HCT116 (cell line): ENCODE data around the gene DLX4. TPM values are rescaled to one million over a fixed set of nuclear protein-coding genes. Genes with fewer than 3 reads are reported as not detected.

Experiments
- ATAC-seq: fragments of 200-7000 bp; cut with Tn5 transposase; 2 replicates; pipeline ENCODE4 v1.9.1; 2020; ENCODE audit warnings: mild to moderate bottlenecking, moderate library complexity
- BruUV-seq: library from RNA; stranded (reverse); fragments of 400-500 nt; replicated peaks from 2 replicates; lab custom pipeline; 2021; lab: Mats Ljungman, UMichigan
- CTCF ChIA-PET: fragments of 300-600 bp; sonication (Branson Sonifier 250); formaldehyde crosslinking; loops from one replicate; lab custom pipeline; 2021; ENCODE audit warnings: antibody characterized with exemption; lab: Charles Lee
- POLR2A ChIA-PET: fragments of 300-600, 350-600 bp; sonication (Branson Sonifier 250); formaldehyde crosslinking; loops from one replicate; lab custom pipeline; 2021; ENCODE audit warnings: antibody characterized with exemption; lab: Charles Lee
- RAD21 ChIA-PET, 2 experiments: fragments of 300-600 bp; sonication (Branson Sonifier 250); formaldehyde crosslinking; loops; one replicate each; lab custom pipeline; 2023; ENCODE audit warnings: low total read pairs in 2 of 2; ENCODE audit not compliant: uncharacterized antibody in 2 of 2, unreplicated experiment in 2 of 2, low non-redundant PET in 1 of 2; lab: Charles Lee
- DNase-seq: peaks from one replicate; pipeline ENCODE4 v3.0.0-alpha.2; 2010; ENCODE audit warnings: low read depth, low spot score
- H2AFZ ChIP-seq: fragments of 200-600 bp; shearing (Covaris generic), sonication (generic); 2 replicates; pipeline ENCODE4 v1.6.1; 2017; ENCODE audit warnings: low read depth, mixed run types, mixed read lengths, antibody characterized with exemption, low read length; ENCODE audit not compliant: poor library complexity, severe bottlenecking
- H3K27ac ChIP-seq: 2 replicates; pipeline ENCODE4 v1.5.1; 2012; ENCODE audit warnings: low read depth, low read length
- H3K27me3 ChIP-seq: fragments of 200-600 bp; sonication (generic); 2 replicates; pipeline ENCODE4 v1.6.1; 2016; ENCODE audit warnings: mixed run types, low read length, mixed read lengths; ENCODE audit not compliant: insufficient read depth
- H3K36me3 ChIP-seq, 2 experiments: fragments of 200-500 bp in 1 of 2; fragments of 200-600 bp in 1 of 2; sonication (Bioruptor generic) in 1 of 2; sonication (generic) in 1 of 2; 2 replicates each; pipeline versions ENCODE4 v1.5.1 to v1.6.1; 2014 to 2016; ENCODE audit warnings: low read length in 2 of 2, inconsistent platforms in 1 of 2, mixed read lengths in 1 of 2, mixed run types in 1 of 2; ENCODE audit not compliant: insufficient read depth in 2 of 2, control insufficient read depth in 1 of 2
- H3K4me1 ChIP-seq, 2 experiments: fragments of 200-600 bp in 1 of 2; sonication (generic) in 1 of 2; 2 replicates each; pipeline versions ENCODE4 v1.5.1 to v1.6.1; 2012 to 2017; ENCODE audit warnings: low read length in 2 of 2, inconsistent platforms in 1 of 2, mild to moderate bottlenecking in 1 of 2, mixed read lengths in 1 of 2, mixed run types in 1 of 2, moderate library complexity in 1 of 2; ENCODE audit not compliant: insufficient read depth in 2 of 2, control insufficient read depth in 1 of 2
- H3K4me2 ChIP-seq: fragments of 200-600 bp; sonication (generic); 2 replicates; pipeline ENCODE4 v1.6.1; 2017; ENCODE audit warnings: mixed run types, low read length, mixed read lengths
- H3K4me3 ChIP-seq, 2 experiments: fragments of 200-600 bp in 1 of 2; sonication (generic) in 1 of 2; replicated peaks in 1 of 2; 2 replicates each; pipeline ENCODE4 v1.5.1; 2011 to 2016; ENCODE audit warnings: low read length in 2 of 2, control low read depth in 1 of 2, low read depth in 1 of 2, mild to moderate bottlenecking in 1 of 2, mixed read lengths in 1 of 2, mixed run types in 1 of 2
- H3K79me2 ChIP-seq: fragments of 200-600 bp; sonication (generic); 2 replicates; pipeline ENCODE4 v1.6.1; 2017; ENCODE audit warnings: mild to moderate bottlenecking, mixed run types, low read length, moderate library complexity, mixed read lengths; ENCODE audit not compliant: insufficient read depth
- H3K9ac ChIP-seq: fragments of 200-600 bp; sonication (generic); 2 replicates; pipeline ENCODE4 v1.6.1; 2016; ENCODE audit warnings: low read length, mixed read lengths
- H3K9me2 ChIP-seq: fragments of 200-600 bp; sonication (generic), shearing (Covaris generic); 2 replicates; pipeline ENCODE4 v1.6.1; 2017; ENCODE audit warnings: mixed run types, mild to moderate bottlenecking, moderate library complexity; ENCODE audit not compliant: insufficient read depth
- H3K9me3 ChIP-seq, 2 experiments: fragments of 200-500 bp in 1 of 2; fragments of 200-600 bp in 1 of 2; sonication (Bioruptor generic) in 1 of 2; sonication (generic) in 1 of 2; 2 replicates each; pipeline ENCODE4 v1.6.1; 2014 to 2017; ENCODE audit warnings: low read length in 2 of 2, mixed read lengths in 2 of 2, inconsistent platforms in 1 of 2, low read depth in 1 of 2, mild to moderate bottlenecking in 1 of 2, mixed run types in 1 of 2, moderate library complexity in 1 of 2; ENCODE audit not compliant: control insufficient read depth in 1 of 2, insufficient read depth in 1 of 2
- H4K20me1 ChIP-seq: fragments of 200-600 bp; sonication (generic), shearing (Covaris generic); 2 replicates; pipeline ENCODE4 v1.6.1; 2017; ENCODE audit warnings: mixed run types, mild to moderate bottlenecking, moderate library complexity; ENCODE audit not compliant: insufficient read depth
- EGR1 ChIP-seq: IDR thresholded peaks from 2 replicates; pipeline ENCODE4 v1.6.1; 2012; ENCODE audit warnings: low read depth
- ELF1 ChIP-seq: IDR thresholded peaks from 2 replicates; pipeline ENCODE4 v1.6.1; 2012; ENCODE audit warnings: low read depth, borderline replicate concordance
- EZH2phosphoT487 ChIP-seq: fragments of 200-600 bp; IDR thresholded peaks from 2 replicates; pipeline ENCODE4 v1.6.1; 2018; ENCODE audit warnings: antibody characterized with exemption, borderline replicate concordance
- FOSL1 ChIP-seq: IDR thresholded peaks from 2 replicates; pipeline ENCODE4 v1.6.1; 2012; ENCODE audit warnings: low read depth
- JUND ChIP-seq: IDR thresholded peaks from 2 replicates; pipeline ENCODE4 v1.6.1; 2012
- SIN3A ChIP-seq: IDR thresholded peaks from 2 replicates; pipeline ENCODE4 v1.6.1; 2012; ENCODE audit warnings: low read depth
- SP1 ChIP-seq: IDR thresholded peaks from 2 replicates; pipeline ENCODE4 v1.6.1; 2012; ENCODE audit warnings: low read depth
- YY1 ChIP-seq: IDR thresholded peaks from 2 replicates; pipeline ENCODE4 v1.6.1; 2011; ENCODE audit warnings: low read length, low read depth, moderate library complexity, mild to moderate bottlenecking; ENCODE audit not compliant: insufficient replicate concordance; ENCODE audit errors: extremely low read depth
- ZFX ChIP-seq: fragments of 450-650 bp; IDR thresholded peaks from 2 replicates; pipeline ENCODE4 v1.6.1; 2017
- intact Hi-C: fragments of 100-400 bp; cut with micrococcal nuclease; formaldehyde crosslinking; loops from 2 replicates; pipeline ENCODE4 v1.10.0; 2022
- total RNA-seq: library from RNA; stranded (reverse); gene quantifications from one replicate; pipeline ENCODE4 v1.2.1, GENCODE V29; 2021; ENCODE audit not compliant: unreplicated experiment
- TF ChIP-seq, protein P1 (sequence below): IDR thresholded peaks from 2 replicates; pipeline ENCODE4 v1.6.1; 2012; ENCODE audit warnings: low read depth
- TF ChIP-seq, protein P2 (sequence below), 3 experiments: fragments of 200-600 bp in 1 of 3; sonication (generic) in 1 of 3; IDR thresholded peaks in 2 of 3; conservative IDR thresholded peaks in 1 of 3; 2 replicates each; pipeline ENCODE4 v1.5.1; 2012 to 2017; ENCODE audit warnings: low read depth in 2 of 3, low read length in 2 of 3, antibody characterized with exemption in 1 of 3, borderline replicate concordance in 1 of 3, control low read depth in 1 of 3, mild to moderate bottlenecking in 1 of 3, mixed read lengths in 1 of 3, mixed run types in 1 of 3, moderate library complexity in 1 of 3; ENCODE audit not compliant: insufficient read depth in 1 of 3
- TF ChIP-seq, protein P3 (sequence below): IDR thresholded peaks from 2 replicates; pipeline ENCODE4 v1.6.1; 2012
- TF ChIP-seq, protein P4 (sequence below): IDR thresholded peaks from 2 replicates; pipeline ENCODE4 v1.6.1; 2011; ENCODE audit warnings: mild to moderate bottlenecking, low read length, moderate library complexity; ENCODE audit not compliant: insufficient replicate concordance; ENCODE audit errors: extremely low read depth

The DLX4 gene
- total RNA-seq, 1 experiment from 2014 or later, result 14.0 TPM

DNA sequence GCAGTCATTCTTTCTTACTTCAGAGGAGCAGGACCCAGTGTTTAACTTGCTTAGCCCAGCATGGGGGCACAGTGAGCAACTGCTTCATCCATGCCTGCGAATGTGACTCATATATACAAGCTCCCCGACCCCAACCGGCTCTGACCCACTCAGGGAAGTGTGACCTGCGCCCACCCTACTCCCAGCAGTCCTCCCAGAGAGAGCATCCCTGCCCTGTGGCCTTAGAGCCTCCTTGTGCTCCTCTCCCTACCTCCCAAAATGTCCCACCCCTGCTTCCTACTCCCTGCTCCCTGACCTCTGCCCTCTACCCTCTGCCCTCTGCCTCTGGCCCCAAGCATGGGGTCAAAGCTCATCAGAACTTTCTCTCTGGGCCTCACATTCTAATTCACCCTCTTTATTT is 46.9 kb upstream of the DLX4 start:
- Histone ChIP-seq H3K4me2 (no peak overlapping the region), H3K27ac (no peak overlapping the region), H3K27me3 (no peaks in the 10 kb centered on the region), H3K4me3 (no peak overlapping the region), H3K36me3 (no peaks in the 10 kb centered on the region), H3K9me2 (no peaks in the 10 kb centered on the region), H3K9me3 (no peaks in the 10 kb centered on the region), H3K79me2 (no peaks in the 10 kb centered on the region), H3K4me1 (peaks cover 2 to 17% of the 10 kb centered on the region in 2 experiments; a peak in 3 of 4 replicates), H3K9ac (no peak overlapping the region), H4K20me1 (no peaks in the 10 kb centered on the region), H2AFZ (no peak overlapping the region)
- no peak for DNase-seq
- ChIA-PET CTCF (no interaction called here), RAD21 (no interaction called here), POLR2A (no interaction called here)
- no peak for TF ChIP-seq SIN3A
- BruUV-seq, result no TSS peak
- no peak for ATAC-seq
- intact Hi-C loops, result no loop called here

DNA sequence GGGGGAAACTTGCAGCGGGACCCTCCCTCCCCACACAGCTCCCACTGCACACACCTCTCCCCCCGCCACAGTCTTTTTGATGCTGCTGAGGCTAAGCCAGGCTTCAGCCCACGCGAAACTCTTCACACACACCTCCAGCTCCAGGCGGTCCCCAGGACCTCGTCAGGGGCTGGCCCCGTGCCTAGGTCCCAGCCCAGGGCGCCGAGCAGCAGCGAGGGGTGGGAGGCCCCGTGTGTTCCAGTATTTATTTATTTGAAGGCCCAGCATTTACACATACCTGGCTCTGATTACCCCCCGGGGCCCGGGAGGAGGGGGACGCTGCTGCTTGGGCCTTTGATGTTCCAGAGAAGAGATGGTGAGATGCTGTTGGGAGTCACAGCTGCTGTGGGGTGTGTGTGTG is 44.9 kb upstream of the DLX4 start:
- ChIA-PET RAD21 (no interaction called here), CTCF (interaction anchor here (0.6 kb wide), 1 partner anchor 168 kb away, joined by 3 read pairs; no protein-coding TSS in a partner anchor), POLR2A (no interaction called here)
- H3K79me2 ChIP-seq, result no peaks in the 10 kb centered on the region
- peaks cover 10 to 38% of the 10 kb centered on the region in 2 experiments for H3K4me1 ChIP-seq
- no peaks in the 10 kb centered on the region for H3K9me3 ChIP-seq
- no peak overlapping the region for H3K4me2 ChIP-seq
- TF ChIP-seq EZH2phosphoT487, result no peak
- TF ChIP-seq, protein P1, sequence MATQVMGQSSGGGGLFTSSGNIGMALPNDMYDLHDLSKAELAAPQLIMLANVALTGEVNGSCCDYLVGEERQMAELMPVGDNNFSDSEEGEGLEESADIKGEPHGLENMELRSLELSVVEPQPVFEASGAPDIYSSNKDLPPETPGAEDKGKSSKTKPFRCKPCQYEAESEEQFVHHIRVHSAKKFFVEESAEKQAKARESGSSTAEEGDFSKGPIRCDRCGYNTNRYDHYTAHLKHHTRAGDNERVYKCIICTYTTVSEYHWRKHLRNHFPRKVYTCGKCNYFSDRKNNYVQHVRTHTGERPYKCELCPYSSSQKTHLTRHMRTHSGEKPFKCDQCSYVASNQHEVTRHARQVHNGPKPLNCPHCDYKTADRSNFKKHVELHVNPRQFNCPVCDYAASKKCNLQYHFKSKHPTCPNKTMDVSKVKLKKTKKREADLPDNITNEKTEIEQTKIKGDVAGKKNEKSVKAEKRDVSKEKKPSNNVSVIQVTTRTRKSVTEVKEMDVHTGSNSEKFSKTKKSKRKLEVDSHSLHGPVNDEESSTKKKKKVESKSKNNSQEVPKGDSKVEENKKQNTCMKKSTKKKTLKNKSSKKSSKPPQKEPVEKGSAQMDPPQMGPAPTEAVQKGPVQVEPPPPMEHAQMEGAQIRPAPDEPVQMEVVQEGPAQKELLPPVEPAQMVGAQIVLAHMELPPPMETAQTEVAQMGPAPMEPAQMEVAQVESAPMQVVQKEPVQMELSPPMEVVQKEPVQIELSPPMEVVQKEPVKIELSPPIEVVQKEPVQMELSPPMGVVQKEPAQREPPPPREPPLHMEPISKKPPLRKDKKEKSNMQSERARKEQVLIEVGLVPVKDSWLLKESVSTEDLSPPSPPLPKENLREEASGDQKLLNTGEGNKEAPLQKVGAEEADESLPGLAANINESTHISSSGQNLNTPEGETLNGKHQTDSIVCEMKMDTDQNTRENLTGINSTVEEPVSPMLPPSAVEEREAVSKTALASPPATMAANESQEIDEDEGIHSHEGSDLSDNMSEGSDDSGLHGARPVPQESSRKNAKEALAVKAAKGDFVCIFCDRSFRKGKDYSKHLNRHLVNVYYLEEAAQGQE, result no peak
- TF ChIP-seq EGR1, result no peak
- TF ChIP-seq, protein P2, sequence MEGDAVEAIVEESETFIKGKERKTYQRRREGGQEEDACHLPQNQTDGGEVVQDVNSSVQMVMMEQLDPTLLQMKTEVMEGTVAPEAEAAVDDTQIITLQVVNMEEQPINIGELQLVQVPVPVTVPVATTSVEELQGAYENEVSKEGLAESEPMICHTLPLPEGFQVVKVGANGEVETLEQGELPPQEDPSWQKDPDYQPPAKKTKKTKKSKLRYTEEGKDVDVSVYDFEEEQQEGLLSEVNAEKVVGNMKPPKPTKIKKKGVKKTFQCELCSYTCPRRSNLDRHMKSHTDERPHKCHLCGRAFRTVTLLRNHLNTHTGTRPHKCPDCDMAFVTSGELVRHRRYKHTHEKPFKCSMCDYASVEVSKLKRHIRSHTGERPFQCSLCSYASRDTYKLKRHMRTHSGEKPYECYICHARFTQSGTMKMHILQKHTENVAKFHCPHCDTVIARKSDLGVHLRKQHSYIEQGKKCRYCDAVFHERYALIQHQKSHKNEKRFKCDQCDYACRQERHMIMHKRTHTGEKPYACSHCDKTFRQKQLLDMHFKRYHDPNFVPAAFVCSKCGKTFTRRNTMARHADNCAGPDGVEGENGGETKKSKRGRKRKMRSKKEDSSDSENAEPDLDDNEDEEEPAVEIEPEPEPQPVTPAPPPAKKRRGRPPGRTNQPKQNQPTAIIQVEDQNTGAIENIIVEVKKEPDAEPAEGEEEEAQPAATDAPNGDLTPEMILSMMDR (IDR thresholded peaks at IDR 0.05 in 2 of 3, conservative IDR thresholded peaks at IDR 0.05 in 1 of 3; ENCODE audit: borderline replicate concordance in 1 of 3, insufficient read depth in 1 of 3, low read depth in 2 of 3, low read length in 2 of 3), result no peak
- TF ChIP-seq, protein P3, sequence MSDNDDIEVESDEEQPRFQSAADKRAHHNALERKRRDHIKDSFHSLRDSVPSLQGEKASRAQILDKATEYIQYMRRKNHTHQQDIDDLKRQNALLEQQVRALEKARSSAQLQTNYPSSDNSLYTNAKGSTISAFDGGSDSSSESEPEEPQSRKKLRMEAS, result no peak
- TF ChIP-seq ELF1, result no peak
- no peak for TF ChIP-seq JUND
- no peak for TF ChIP-seq FOSL1
- TF ChIP-seq ZFX, result no peak
- TF ChIP-seq SP1, result no peak
- no peak for TF ChIP-seq YY1
- TF ChIP-seq, protein P4, sequence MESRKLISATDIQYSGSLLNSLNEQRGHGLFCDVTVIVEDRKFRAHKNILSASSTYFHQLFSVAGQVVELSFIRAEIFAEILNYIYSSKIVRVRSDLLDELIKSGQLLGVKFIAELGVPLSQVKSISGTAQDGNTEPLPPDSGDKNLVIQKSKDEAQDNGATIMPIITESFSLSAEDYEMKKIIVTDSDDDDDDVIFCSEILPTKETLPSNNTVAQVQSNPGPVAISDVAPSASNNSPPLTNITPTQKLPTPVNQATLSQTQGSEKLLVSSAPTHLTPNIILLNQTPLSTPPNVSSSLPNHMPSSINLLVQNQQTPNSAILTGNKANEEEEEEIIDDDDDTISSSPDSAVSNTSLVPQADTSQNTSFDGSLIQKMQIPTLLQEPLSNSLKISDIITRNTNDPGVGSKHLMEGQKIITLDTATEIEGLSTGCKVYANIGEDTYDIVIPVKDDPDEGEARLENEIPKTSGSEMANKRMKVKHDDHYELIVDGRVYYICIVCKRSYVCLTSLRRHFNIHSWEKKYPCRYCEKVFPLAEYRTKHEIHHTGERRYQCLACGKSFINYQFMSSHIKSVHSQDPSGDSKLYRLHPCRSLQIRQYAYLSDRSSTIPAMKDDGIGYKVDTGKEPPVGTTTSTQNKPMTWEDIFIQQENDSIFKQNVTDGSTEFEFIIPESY, result no peak
- no peak for TF ChIP-seq SIN3A
- no TSS peak for BruUV-seq
- no peak overlapping the region for H3K9ac ChIP-seq
- no peaks in the 10 kb centered on the region for H3K36me3 ChIP-seq
- ATAC-seq (no peak), DNase-seq (no peak)
- H3K27me3 ChIP-seq, result no peaks in the 10 kb centered on the region
- no peak overlapping the region for H3K27ac ChIP-seq
- H4K20me1 ChIP-seq, result no peaks in the 10 kb centered on the region
- no peaks in the 10 kb centered on the region for H3K9me2 ChIP-seq
- intact Hi-C loops, result no loop called here
- no peak overlapping the region for H2AFZ ChIP-seq
- H3K4me3 ChIP-seq, result no peak overlapping the region
